ENCODE results near the gene TBCE. TPM values are rescaled to one million over a fixed set of nuclear protein-coding genes. Genes with fewer than 3 reads are reported as not detected.

The TBCE gene
- total RNA-seq, 1 experiment from 2014 or later: 28.8 TPM

GRCh38 chr1:235411489-235412486 is 44.6 kb downstream of the TBCE start:
- H3K27me3 ChIP-seq (ENCODE audit: control insufficient read depth, insufficient read depth, low read length): no peaks in the 10 kb centered on the region
- no peak for DNase-seq
- H3K4me3 ChIP-seq (ENCODE audit: insufficient read depth, low read depth, low read length): no peak overlapping the region
- no peaks in the 10 kb centered on the region; the same call in 1 of the 2 replicates for H3K36me3 ChIP-seq (replicated peaks; ENCODE audit: control insufficient read depth, insufficient read depth, low read length)

- peak; percentile 76 for DNase-seq
- no peaks in the 10 kb centered on the region for H3K27me3 ChIP-seq (ENCODE audit: control insufficient read depth, insufficient read depth, low read length)
- no peaks in the 10 kb centered on the region; the same call in 1 of the 2 replicates for H3K36me3 ChIP-seq (replicated peaks; ENCODE audit: control insufficient read depth, insufficient read depth, low read length)
- no peak overlapping the region for H3K4me3 ChIP-seq (ENCODE audit: insufficient read depth, low read depth, low read length)
These were observed 48.0 kb downstream of the TBCE start for GRCh38 chr1:235415008-235415904.

- DNase-seq: no peak
- H3K36me3 ChIP-seq (replicated peaks; ENCODE audit: control insufficient read depth, insufficient read depth, low read length): no peaks in the 10 kb centered on the region; the same call in 1 of the 2 replicates
- no peaks in the 10 kb centered on the region for H3K27me3 ChIP-seq (ENCODE audit: control insufficient read depth, insufficient read depth, low read length)
- no peak overlapping the region for H3K4me3 ChIP-seq (ENCODE audit: insufficient read depth, low read depth, low read length)
These were observed 49.4 kb downstream of the TBCE start for GRCh38 chr1:235416662-235417049.

GRCh38 chr1:235417086-235417697 is 50.0 kb downstream of the TBCE start:
- H3K36me3 ChIP-seq (replicated peaks; ENCODE audit: control insufficient read depth, insufficient read depth, low read length): no peaks in the 10 kb centered on the region; the same call in 1 of the 2 replicates
- peak; percentile 74 for DNase-seq
- H3K4me3 ChIP-seq (ENCODE audit: insufficient read depth, low read depth, low read length): no peak overlapping the region
- H3K27me3 ChIP-seq (ENCODE audit: control insufficient read depth, insufficient read depth, low read length): no peaks in the 10 kb centered on the region

- H3K36me3 ChIP-seq (replicated peaks; ENCODE audit: control insufficient read depth, insufficient read depth, low read length): no peaks in the 10 kb centered on the region
- H3K27me3 ChIP-seq (ENCODE audit: control insufficient read depth, insufficient read depth, low read length): no peaks in the 10 kb centered on the region
- H3K4me3 ChIP-seq (ENCODE audit: insufficient read depth, low read depth, low read length): no peak overlapping the region
- no peak for DNase-seq
These were observed 54.5 kb downstream of the TBCE start for GRCh38 chr1:235421751-235422150.

- Histone ChIP-seq H3K27me3 (ENCODE audit: control insufficient read depth, insufficient read depth, low read length) (no peaks in the 10 kb centered on the region), H3K36me3 (replicated peaks; ENCODE audit: control insufficient read depth, insufficient read depth, low read length) (no peaks in the 10 kb centered on the region), H3K4me3 (ENCODE audit: insufficient read depth, low read depth, low read length) (no peak overlapping the region)
- peak; percentile 26 for DNase-seq
These were observed 56.0 kb downstream of the TBCE start for GRCh38 chr1:235423214-235423652.

- Histone ChIP-seq H3K36me3 (replicated peaks; ENCODE audit: control insufficient read depth, insufficient read depth, low read length) (no peaks in the 10 kb centered on the region), H3K27me3 (ENCODE audit: control insufficient read depth, insufficient read depth, low read length) (no peaks in the 10 kb centered on the region), H3K4me3 (ENCODE audit: insufficient read depth, low read depth, low read length) (no peak overlapping the region)
- no peak for DNase-seq
These were observed 56.9 kb downstream of the TBCE start for GRCh38 chr1:235424092-235424491.

GRCh38 chr1:235425357-235425756 is 58.1 kb downstream of the TBCE start:
- H3K4me3 ChIP-seq (ENCODE audit: insufficient read depth, low read depth, low read length): no peak overlapping the region
- H3K36me3 ChIP-seq (replicated peaks; ENCODE audit: control insufficient read depth, insufficient read depth, low read length): no peaks in the 10 kb centered on the region
- no peak for DNase-seq
- H3K27me3 ChIP-seq (ENCODE audit: control insufficient read depth, insufficient read depth, low read length): no peaks in the 10 kb centered on the region

GRCh38 chr1:235426143-235426542 is 58.9 kb downstream of the TBCE start:
- H3K36me3 ChIP-seq (replicated peaks; ENCODE audit: control insufficient read depth, insufficient read depth, low read length): no peaks in the 10 kb centered on the region
- no peaks in the 10 kb centered on the region for H3K27me3 ChIP-seq (ENCODE audit: control insufficient read depth, insufficient read depth, low read length)
- no peak for DNase-seq
- no peak overlapping the region for H3K4me3 ChIP-seq (ENCODE audit: insufficient read depth, low read depth, low read length)

- Histone ChIP-seq H3K27me3 (ENCODE audit: control insufficient read depth, insufficient read depth, low read length) (no peaks in the 10 kb centered on the region), H3K36me3 (replicated peaks; ENCODE audit: control insufficient read depth, insufficient read depth, low read length) (no peaks in the 10 kb centered on the region), H3K4me3 (ENCODE audit: insufficient read depth, low read depth, low read length) (no peak overlapping the region)
- no peak for DNase-seq
These were observed 59.5 kb downstream of the TBCE start for GRCh38 chr1:235426680-235427079.

GRCh38 chr1:235427447-235427846 is 60.2 kb downstream of the TBCE start:
- Histone ChIP-seq H3K27me3 (ENCODE audit: control insufficient read depth, insufficient read depth, low read length) (no peaks in the 10 kb centered on the region), H3K36me3 (replicated peaks; ENCODE audit: control insufficient read depth, insufficient read depth, low read length) (no peaks in the 10 kb centered on the region)
- no peak for DNase-seq

GRCh38 chr1:235429143-235429542 is 61.9 kb downstream of the TBCE start:
- H3K4me3 ChIP-seq (ENCODE audit: insufficient read depth, low read depth, low read length): no peak overlapping the region

More at GRCh38 chr1:235427447-235427846, 60.2 kb downstream of the TBCE start:
- no peak overlapping the region for H3K4me3 ChIP-seq (ENCODE audit: insufficient read depth, low read depth, low read length)

GRCh38 chr1:235430991-235431390 is 63.8 kb downstream of the TBCE start:
- peaks cover under 1% of the 10 kb centered on the region; the same call in 1 of the 2 replicates for H3K36me3 ChIP-seq (replicated peaks; ENCODE audit: control insufficient read depth, insufficient read depth, low read length)
- no peak overlapping the region for H3K4me3 ChIP-seq (ENCODE audit: insufficient read depth, low read depth, low read length)
- no peaks in the 10 kb centered on the region for H3K27me3 ChIP-seq (ENCODE audit: control insufficient read depth, insufficient read depth, low read length)
- no peak for DNase-seq

More at GRCh38 chr1:235429143-235429542, 61.9 kb downstream of the TBCE start:
- Histone ChIP-seq H3K27me3 (ENCODE audit: control insufficient read depth, insufficient read depth, low read length) (no peaks in the 10 kb centered on the region), H3K36me3 (replicated peaks; ENCODE audit: control insufficient read depth, insufficient read depth, low read length) (no peaks in the 10 kb centered on the region)
- no peak for DNase-seq

- Histone ChIP-seq H3K36me3 (replicated peaks; ENCODE audit: control insufficient read depth, insufficient read depth, low read length) (peaks cover 8% of the 10 kb centered on the region), H3K4me3 (ENCODE audit: insufficient read depth, low read depth, low read length) (no peak overlapping the region), H3K27me3 (ENCODE audit: control insufficient read depth, insufficient read depth, low read length) (no peaks in the 10 kb centered on the region)
- DNase-seq: peak; percentile 45
These were observed 66.8 kb downstream of the TBCE start for GRCh38 chr1:235434001-235434400.
